NCI-H446 treated with DMSO at 0.1 percent for 48 hours (cell line): ENCODE data around the gene SLC6A7.

Source experiments
- DNase-seq: peaks from one replicate; lab custom pipeline; 2025; lab: John Stamatoyannopoulos, UW

Gene SLC6A7

DNA sequence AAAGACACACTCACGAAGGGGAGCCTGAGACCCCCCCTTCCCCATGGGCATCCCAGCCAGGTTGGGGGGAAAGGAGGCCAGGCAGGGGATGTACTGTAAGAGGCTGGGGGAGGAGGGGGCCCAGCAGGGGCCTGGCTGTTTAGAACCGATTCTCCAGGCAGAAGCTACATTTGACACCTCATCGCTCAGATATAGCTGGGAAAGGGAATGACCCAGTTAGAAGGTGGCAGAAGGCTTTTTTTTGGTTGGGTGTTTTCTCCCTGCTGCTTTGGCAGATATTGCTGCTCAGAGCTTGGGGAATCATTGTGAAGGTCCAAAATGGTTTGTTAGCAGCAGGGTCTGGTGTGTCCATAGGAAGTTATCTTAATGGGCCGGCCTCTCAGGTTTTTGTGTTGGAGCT is 17.3 kb upstream of the SLC6A7 start:
- no peak for DNase-seq

DNA sequence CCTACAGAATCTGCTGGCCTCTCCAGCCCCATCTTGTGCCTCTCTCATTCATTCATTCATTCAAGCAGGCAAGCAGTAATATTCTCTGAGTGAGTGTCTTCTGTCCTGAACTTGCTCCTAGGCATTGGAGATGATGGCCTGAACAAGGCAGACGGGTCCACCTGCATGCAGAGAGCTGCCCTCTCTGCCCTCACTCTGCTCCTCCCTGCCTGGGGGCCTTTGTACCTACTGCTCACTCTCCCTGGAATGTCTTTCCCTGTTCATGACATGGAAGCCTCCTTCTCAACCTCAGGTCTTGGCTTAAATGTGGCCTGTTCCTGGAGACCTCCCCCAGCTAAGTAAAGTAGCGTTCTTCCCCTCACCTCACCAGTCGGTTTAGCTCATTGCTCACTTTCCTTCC is 16.7 kb upstream of the SLC6A7 start:
- DNase-seq, result no peak

- DNase-seq, result no peak
These were observed 15.6 kb upstream of the SLC6A7 start for GRCh38 chr5:150174285-150174684.

GRCh38 chr5:150175076-150175475 is 14.8 kb upstream of the SLC6A7 start:
- DNase-seq, result no peak

DNA sequence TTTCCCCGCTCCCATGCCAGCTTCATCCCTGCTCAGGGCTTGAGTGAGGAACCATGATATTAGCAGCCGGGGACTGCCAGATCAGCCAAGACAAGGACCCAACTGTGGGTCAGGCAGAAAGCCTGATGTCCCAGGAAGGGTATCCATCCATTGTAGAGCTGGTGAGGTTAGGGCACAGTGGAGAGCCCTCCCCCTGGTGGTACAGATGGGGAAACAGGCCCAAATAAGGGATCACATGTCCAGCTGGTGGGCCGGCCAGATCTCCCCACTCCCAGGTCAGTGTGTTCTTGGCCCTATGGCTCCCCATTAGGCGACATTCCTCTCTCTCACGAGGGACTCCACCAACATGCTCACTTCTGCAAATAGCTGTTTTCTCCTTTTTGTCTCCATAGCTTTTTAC is 14.3 kb upstream of the SLC6A7 start:
- DNase-seq, result no peak

- no peak for DNase-seq
These were observed 13.0 kb upstream of the SLC6A7 start for GRCh38 chr5:150176745-150177477.

DNA sequence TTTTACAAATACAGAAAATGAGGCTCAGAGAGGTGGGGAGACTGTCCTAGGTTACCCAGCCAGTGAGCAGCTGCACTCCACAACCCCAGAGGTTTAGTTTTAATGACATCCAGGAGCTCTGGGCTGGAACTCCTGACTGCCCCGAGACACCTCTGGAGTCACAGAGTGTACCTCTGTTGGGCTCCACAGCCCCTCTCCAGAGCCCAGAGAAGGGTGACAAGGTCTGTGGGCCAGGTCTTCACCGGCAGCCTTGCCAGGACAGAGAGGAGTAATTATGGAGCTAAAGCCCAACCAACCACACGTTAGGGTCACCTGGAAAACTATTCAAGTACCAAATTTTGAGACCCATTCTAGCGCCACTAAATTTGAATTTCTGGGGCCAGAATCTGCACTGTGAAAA is 12.1 kb upstream of the SLC6A7 start:
- DNase-seq, result no peak

DNA sequence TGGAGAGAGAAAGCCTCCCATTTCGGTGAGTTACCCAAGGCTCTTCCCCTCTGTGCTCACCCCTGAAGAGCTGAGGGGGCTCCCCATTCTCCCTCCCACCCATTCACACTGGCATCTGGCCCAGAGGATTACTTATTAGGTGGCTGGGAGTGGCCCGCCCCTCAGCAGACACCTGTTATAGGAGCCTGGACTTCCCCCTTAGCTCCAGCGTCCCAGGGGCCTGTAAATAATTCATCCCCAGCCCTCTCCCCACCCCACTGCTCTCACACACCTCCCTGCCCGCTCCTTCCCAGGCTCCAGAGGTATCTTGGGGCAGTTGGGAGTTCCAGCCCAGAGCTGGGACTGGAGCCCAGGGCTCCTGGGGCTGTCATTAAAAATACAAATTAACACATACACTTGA is 11.6 kb upstream of the SLC6A7 start:
- no peak for DNase-seq

DNA sequence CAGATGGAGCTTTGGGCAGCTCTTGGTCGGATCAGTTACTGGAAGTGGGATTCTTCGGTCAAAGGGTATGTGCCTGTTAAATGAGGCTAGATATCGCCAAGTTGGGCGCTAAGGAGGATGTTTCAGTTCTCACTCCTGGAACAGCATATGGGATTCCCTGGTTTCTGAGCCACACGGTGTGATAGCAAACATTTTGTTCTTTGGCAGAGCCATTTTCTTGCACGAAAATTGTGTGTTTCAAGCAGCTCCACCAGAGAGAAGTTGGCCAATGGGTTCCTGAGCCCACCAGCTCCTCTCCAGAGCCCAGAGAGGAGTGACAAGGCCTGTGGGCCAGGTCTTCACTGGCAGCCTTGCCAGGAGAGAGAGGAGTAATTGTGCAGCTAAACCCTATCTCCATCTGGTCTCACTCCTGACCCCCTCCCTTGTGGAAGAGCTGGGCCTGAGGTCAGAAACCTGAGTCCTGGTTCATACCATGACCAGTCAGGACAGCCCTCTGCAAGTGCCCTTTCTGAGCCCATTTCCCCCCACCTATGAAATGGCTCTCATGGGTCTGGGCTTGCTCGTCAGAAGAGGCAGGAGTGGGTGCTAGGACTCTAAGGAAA is 10.7 kb upstream of the SLC6A7 start:
- DNase-seq, result no peak

DNA sequence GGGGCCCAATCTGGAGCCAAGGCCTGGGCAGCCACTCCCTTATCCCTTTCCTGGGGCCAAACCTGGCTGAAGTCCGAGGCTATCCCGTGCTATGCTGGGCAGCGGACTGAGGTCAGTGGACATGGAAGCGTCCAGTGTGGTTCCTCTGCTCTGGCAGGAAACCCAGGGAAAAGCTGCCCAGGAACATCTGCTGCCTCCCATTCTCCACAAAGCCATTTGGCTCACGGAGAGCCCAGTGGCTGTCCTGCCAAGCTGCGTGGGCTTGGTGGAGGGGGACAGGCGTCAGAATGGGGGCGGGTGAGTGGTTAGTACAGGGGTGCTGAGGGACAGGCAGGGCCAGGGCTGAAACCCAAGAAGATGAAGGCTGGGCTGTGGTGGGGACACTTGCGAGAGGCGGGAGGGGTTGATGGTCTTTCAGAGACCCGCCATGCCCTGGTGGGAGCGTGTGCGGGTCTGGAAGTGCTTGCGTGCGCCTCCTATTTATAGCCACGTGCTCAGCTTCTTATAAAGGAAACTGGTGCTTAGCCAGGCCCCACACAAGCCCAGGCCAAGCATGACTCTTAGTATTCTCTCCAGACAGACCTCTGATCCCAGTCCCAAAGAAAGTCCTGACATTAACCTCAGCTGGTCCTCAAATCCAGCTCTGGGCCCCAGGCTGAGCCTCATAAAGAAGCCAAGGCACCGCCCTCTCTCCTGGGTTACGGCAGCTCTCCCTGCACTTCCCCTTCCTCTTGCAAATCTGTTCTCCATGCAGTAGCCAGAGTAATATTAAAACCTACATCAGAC is 9.4 kb upstream of the SLC6A7 start:
- DNase-seq, result no peak

GRCh38 chr5:150181027-150181426 is 8.8 kb upstream of the SLC6A7 start:
- no peak for DNase-seq

- no peak for DNase-seq
These were observed 7.9 kb upstream of the SLC6A7 start for GRCh38 chr5:150181766-150182545.

DNA sequence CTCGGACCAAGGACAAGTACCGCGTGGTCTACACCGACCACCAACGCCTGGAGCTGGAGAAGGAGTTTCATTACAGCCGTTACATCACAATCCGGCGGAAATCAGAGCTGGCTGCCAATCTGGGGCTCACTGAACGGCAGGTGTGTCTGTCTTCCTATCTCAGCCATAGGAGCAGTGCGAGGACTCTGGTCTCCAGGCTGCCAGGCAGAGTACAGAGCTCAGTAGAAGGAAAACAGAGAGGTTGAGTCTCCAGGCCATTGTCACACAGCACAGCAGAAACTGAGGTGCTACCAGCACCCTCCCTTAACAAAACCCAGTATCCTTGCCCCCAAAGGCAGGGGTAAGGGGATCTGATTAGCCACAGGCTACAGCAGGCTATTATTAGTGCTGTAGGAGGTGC is 7.1 kb upstream of the SLC6A7 start:
- DNase-seq, result no peak

GRCh38 chr5:150183436-150183835 is 6.4 kb upstream of the SLC6A7 start:
- no peak for DNase-seq

DNA sequence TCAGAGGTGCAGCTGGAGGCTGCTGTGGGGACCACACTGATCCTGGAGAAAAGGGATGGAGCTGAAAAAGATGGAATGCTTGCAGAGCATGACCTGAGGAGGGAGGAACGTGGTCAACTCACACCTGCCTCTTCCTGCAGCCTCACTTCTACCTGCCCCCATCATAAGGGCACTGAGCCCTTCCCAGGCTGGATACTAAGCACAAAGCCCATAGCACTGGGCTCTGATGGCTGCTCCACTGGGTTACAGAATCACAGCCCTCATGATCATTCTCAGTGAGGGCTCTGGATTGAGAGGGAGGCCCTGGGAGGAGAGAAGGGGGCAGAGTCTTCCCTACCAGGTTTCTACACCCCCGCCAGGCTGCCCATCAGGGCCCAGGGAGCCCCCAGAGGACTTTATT is 5.9 kb upstream of the SLC6A7 start:
- DNase-seq, result no peak

DNA sequence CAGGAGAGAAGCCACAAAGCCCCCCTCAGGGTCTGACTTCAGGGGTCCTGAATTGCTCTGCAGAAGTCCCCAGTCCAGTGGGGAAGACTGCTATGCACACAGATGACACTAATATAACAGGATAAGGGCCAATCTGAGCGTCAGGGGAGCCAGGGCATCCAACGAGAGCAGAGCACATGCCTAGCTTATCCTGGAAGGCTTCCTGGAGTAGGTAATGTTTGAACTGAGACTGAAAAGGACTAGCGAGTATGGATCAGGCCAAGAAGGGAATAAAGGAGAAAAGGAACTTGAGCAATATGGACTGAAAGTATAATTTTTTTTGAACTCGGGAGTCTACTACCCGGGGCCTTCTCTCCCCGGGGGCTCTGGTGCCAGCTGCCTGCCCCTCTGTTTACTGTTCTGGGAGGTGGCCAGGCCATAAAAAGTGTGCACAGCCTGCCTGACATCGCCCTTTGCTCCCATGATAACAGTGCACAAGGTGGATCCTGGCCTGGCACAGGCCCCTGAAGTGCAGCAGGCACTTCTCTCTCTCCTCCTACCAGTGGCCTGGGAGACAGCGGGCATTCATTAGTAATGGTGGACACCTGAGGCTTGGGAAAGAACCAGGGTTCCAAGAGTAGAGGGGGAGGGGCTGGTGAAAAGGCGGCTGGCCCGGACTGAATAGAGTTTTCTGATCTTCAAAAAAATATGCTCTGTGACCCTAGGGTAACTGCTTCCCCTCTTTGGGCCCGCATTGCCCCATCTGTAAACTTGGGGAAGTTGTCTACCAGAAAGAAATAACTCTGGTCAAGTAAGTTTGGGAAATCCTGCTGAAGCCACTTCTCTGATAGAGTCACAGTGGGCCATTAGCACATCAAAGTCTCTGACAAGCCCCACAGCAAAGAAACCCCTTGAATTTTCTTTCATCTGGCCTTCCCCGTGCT is 4.6 kb upstream of the SLC6A7 start:
- no peak for DNase-seq

GRCh38 chr5:150186137-150186536 is 3.7 kb upstream of the SLC6A7 start:
- DNase-seq, result no peak

DNA sequence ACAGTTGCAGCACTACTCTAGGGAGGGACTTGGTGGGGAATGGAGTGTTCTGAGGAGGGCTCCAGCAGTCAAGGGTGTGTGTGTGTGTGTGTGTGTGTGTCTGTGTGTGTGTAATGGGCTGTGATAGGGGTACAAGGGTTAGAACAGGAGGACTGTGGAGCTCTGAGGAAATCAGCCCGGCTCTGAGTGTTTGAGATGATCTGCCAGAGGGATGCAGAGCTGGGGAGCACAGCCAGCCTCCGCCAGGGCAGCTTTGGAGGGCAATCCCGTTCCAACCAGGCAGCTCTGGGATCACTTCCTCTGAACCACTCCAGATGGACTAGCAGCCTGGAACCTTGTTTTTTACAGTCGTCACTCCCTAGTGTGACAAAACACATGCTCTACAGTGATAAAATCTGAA is 3.0 kb upstream of the SLC6A7 start:
- no peak for DNase-seq

DNA sequence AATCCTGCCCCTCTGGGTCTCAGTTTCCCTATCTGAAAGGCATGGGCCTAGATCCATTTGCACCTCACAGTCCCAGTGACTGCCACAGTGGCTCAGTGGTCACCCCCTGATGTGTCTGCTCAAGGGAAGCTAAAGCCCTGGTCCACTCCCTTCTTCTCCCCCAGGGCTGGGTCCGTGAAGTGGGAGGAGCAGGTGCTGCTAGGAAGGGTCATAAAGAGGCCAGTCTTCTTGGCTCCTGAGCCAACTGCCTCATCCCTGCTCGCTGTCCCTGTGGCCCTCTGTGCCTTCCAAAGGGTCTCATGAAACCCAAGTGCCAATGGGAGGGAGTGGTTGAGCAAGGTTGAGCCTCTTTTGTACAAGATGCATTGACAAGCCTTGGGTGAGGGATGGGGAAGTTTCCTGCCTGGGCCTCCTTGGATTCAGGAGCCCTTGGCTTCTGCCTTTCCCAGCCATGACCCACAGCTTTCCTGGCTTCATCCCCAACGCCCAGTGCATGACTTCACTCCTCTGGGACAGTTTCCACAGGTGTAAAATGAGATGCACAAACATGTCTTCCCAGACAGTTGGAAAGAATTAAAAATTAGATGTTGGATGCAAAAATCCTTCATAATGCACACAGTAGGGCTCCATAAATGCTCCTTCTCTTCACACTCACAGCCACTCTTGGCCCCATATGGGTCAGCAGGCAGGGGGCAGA is 1.6 kb upstream of the SLC6A7 start:
- DNase-seq, result no peak

DNA sequence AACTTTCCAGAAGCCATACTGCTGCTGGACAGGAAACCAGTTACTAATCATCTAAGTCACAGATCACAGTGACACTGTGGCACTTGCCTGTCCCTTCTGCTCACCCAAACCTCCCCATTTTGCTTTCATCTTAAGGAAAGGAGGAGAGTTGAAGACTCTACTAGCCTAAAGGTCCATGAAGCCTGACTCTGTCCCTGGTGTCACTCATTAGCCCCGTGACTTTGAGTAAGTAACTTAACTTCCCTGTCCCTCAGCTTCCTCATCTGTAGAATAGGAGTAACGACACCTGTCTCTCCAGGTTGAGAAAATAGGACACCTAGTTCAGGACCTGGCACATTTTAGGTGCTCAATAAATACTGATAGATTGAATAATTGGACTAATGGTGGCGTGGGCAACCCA is 536 bp upstream of the SLC6A7 start:
- DNase-seq, result no peak

- no peak for DNase-seq
These were observed 679 bp downstream of the SLC6A7 start for GRCh38 chr5:150190503-150190979.
